ENCODE measurements around the gene TSPEAR. TPM values are rescaled to one million over a fixed set of nuclear protein-coding genes. Genes with fewer than 3 reads are reported as not detected.
"Not testable (repeated sequence)": the region's sequence is repeated elsewhere in the genome, so short reads cannot be mapped to it uniquely, and the experiment has no call there.

Gene TSPEAR
- total and polyA plus RNA-seq, 2 donors from 2014 or later = 0.09 to 0.22 TPM

- no peak for FAIRE-seq
- Histone ChIP-seq H3K36me3 (ENCODE audit: control insufficient read depth in 2 of 3, insufficient read depth in 3 of 3, low read length in 3 of 3) (no peaks in the 10 kb centered on the region), H3K27me3 (ENCODE audit: control insufficient read depth, insufficient read depth, low read length) (no peaks in the 10 kb centered on the region), H3K4me3 (ENCODE audit: low read length in 3 of 3) (no peak overlapping the region), H3K9me3 (ENCODE audit: control insufficient read depth in 2 of 3, insufficient read depth in 1 of 3, low read length in 3 of 3) (peaks cover 0 to 2% (median 0%) of the 10 kb centered on the region in 3 donors), H3K9ac (ENCODE audit: low read length in 3 of 3) (no peak overlapping the region), H3K27ac (ENCODE audit: low read depth in 2 of 2, low read length in 2 of 2) (no peak overlapping the region), H3K4me1 (ENCODE audit: control insufficient read depth in 2 of 3, insufficient read depth in 2 of 3, low read depth in 1 of 3, low read length in 3 of 3) (no peaks in the 10 kb centered on the region)
- intact Hi-C loops (cut with DNase I) = no loop called here
- no peak for DNase-seq
- no peak for TF ChIP-seq CTCF (IDR thresholded peaks at IDR 0.05; ENCODE audit: borderline replicate concordance, extremely low read depth, insufficient read depth)
Observed at GRCh38 chr21:44667612-44668011, 43.8 kb downstream of the TSPEAR start.

DNA sequence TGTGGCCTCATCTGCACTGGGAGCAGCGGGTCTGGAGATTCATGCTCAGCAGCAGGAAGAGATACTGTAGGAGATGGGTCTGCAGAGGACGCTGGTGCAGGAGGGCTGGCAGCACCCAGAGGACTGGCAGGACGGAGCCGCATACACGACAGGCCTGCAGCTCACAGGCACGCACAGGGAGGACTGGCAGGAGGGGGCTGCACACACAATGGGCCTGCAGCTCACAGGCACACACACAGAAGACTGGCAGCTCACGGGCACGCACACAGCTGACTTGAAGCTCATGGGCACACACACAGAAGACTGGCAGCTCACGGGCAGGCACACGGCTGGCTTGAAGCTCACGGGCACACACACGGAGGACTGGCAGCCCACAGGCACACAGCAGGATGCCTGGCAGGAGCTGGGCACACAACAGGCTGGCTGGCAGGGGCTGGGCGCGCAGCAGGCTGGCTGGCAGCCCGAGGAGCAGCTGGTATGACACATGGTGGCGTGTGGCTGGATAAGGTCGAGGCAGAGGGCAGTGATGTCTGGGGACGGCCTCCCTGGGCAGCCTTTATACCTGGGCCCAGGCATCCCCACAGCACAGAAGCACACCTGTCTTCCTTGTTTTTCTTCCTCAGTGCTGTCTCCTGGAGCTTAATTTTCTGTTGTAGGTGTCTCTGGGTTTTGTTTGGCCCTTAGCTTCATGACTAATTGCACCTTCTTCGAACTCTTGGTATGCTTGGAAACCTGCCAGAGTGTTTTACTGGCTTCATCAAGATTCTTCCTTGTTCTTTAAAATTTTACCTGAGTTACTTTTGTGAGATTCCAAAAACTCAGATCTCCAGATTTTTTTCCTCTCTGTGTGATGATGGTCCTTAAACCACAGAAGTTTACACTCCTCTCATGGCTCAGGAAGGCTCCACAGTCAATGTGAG lies 44.7 kb downstream of the TSPEAR start, which contains the start of gene KRTAP12-2:
Gene KRTAP12-2, minus strand, starts transcription at position 527 of the 920 bp plus-strand sequence. Its CDS starts 41 bp downstream, at position 486.
- DNase-seq (no peak), FAIRE-seq (no peak)
- intact Hi-C loops (cut with DNase I) = no loop called here
- H3K4me3 ChIP-seq (ENCODE audit: low read length in 3 of 3) = no peak within 1 kb of the TSS
- no peak within 1 kb of the TSS for H3K9ac ChIP-seq (ENCODE audit: low read length in 3 of 3)
- TF ChIP-seq CTCF (IDR thresholded peaks at IDR 0.05; ENCODE audit: borderline replicate concordance, extremely low read depth, insufficient read depth) = no peak
- peaks cover 0 to 2% (median 0%) of the 10 kb centered on the region in 3 donors for H3K9me3 ChIP-seq (ENCODE audit: control insufficient read depth in 2 of 3, insufficient read depth in 1 of 3, low read length in 3 of 3)
- H3K27me3 ChIP-seq (ENCODE audit: control insufficient read depth, insufficient read depth, low read length) = no peaks in the 10 kb centered on the region
- H3K4me1 ChIP-seq (ENCODE audit: control insufficient read depth in 2 of 3, insufficient read depth in 2 of 3, low read depth in 1 of 3, low read length in 3 of 3) = no peaks in the 10 kb centered on the region
- no peak within 1 kb of the TSS for H3K27ac ChIP-seq (ENCODE audit: low read depth in 2 of 2, low read length in 2 of 2)
- H3K36me3 ChIP-seq (ENCODE audit: control insufficient read depth in 2 of 3, insufficient read depth in 3 of 3, low read length in 3 of 3) = no peaks in the 10 kb centered on the region

DNA sequence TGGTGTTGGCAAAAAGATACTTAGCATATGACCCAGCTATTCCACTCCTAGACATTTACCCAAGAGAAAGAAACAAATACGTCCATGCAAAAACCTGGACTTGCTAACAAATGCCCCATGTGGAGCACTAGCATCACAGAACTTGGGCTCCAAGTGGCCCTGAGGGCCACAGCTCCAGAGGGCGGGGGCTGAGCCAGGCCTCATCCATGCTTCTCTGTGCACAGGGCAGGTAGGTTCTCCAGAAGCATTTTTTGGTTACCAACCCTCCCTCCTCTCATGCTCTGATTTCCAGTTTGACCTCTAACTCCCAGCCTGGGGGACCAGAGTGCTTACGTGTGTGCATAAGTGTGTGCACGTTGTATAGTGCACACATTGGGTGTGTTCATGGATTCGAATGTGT lies 46.7 kb downstream of the TSPEAR start:
- intact Hi-C loops (cut with DNase I) = no loop called here
- H3K9me3 ChIP-seq (ENCODE audit: control insufficient read depth in 2 of 3, insufficient read depth in 1 of 3, low read length in 3 of 3) = peaks cover 0 to 2% (median 0%) of the 10 kb centered on the region in 3 donors
- FAIRE-seq = no peak
- DNase-seq = no peak
- H3K27me3 ChIP-seq (ENCODE audit: control insufficient read depth, insufficient read depth, low read length) = no peaks in the 10 kb centered on the region
- TF ChIP-seq CTCF (IDR thresholded peaks at IDR 0.05; ENCODE audit: borderline replicate concordance, extremely low read depth, insufficient read depth) = no peak
- no peaks in the 10 kb centered on the region for H3K4me1 ChIP-seq (ENCODE audit: control insufficient read depth in 2 of 3, insufficient read depth in 2 of 3, low read depth in 1 of 3, low read length in 3 of 3)
- no peak overlapping the region for H3K4me3 ChIP-seq (ENCODE audit: low read length in 3 of 3)
- H3K27ac ChIP-seq (ENCODE audit: low read depth in 2 of 2, low read length in 2 of 2) = no peak overlapping the region
- no peaks in the 10 kb centered on the region for H3K36me3 ChIP-seq (ENCODE audit: control insufficient read depth in 2 of 3, insufficient read depth in 3 of 3, low read length in 3 of 3)
- H3K9ac ChIP-seq (ENCODE audit: low read length in 3 of 3) = no peak overlapping the region

GRCh38 chr21:44661567-44661966 lies 49.8 kb downstream of the TSPEAR start:
- FAIRE-seq; H3K9me3 ChIP-seq (ENCODE audit: control insufficient read depth in 2 of 3, insufficient read depth in 1 of 3, low read length in 3 of 3); H3K4me1 ChIP-seq (ENCODE audit: control insufficient read depth in 2 of 3, insufficient read depth in 2 of 3, low read depth in 1 of 3, low read length in 3 of 3); H3K27ac ChIP-seq (ENCODE audit: low read depth in 2 of 2, low read length in 2 of 2); H3K36me3 ChIP-seq (ENCODE audit: control insufficient read depth in 2 of 3, insufficient read depth in 3 of 3, low read length in 3 of 3); intact Hi-C loops (cut with DNase I); H3K27me3 ChIP-seq (ENCODE audit: control insufficient read depth, insufficient read depth, low read length); DNase-seq; H3K4me3 ChIP-seq (ENCODE audit: low read length in 3 of 3); H3K9ac ChIP-seq (ENCODE audit: low read length in 3 of 3): not testable (repeated sequence)

All from kidney (tissue), 14 donors.